Parathyroid adenoma (tissue), 2 donors: ENCODE data around the gene LHX4.

Experiments used
- H2AFZ ChIP-seq: fragments of 300-600 bp; sonication (generic); one replicate; pipeline ENCODE4 v1.7.0; 2017; ENCODE audit warnings: antibody characterized with exemption, mild to moderate bottlenecking
- H3K27ac ChIP-seq: fragments of 300-600 bp; sonication (generic); one replicate; pipeline ENCODE4 v1.7.0; 2017
- H3K27me3 ChIP-seq: fragments of 300-600 bp; sonication (generic); one replicate; pipeline ENCODE4 v1.7.0; 2017; ENCODE audit warnings: low read length; ENCODE audit not compliant: control insufficient read depth, insufficient read depth
- H3K36me3 ChIP-seq: fragments of 300-600 bp; sonication (generic); one replicate; pipeline ENCODE4 v1.7.0; 2017; ENCODE audit warnings: low read length; ENCODE audit not compliant: control insufficient read depth, insufficient read depth
- H3K4me1 ChIP-seq: fragments of 300-600 bp; sonication (generic); one replicate; pipeline ENCODE4 v1.7.0; 2017; ENCODE audit warnings: control low read depth
- H3K4me2 ChIP-seq: fragments of 300-600 bp; sonication (generic); one replicate; pipeline ENCODE4 v1.7.0; 2017; ENCODE audit warnings: low read length
- H3K4me3 ChIP-seq: fragments of 300-600 bp; sonication (generic); one replicate; pipeline ENCODE4 v1.7.0; 2017; ENCODE audit warnings: low read depth, low read length
- H3K79me2 ChIP-seq: fragments of 300-600 bp; sonication (generic); one replicate; pipeline ENCODE4 v1.7.0; 2017; ENCODE audit warnings: control low read depth
- H3K9ac ChIP-seq: fragments of 300-600 bp; sonication (generic); one replicate; pipeline ENCODE4 v1.7.0; 2017; ENCODE audit warnings: mild to moderate bottlenecking
- H3K9me3 ChIP-seq: fragments of 300-600 bp; sonication (generic); one replicate; pipeline ENCODE4 v1.7.0; 2017; ENCODE audit warnings: low read length; ENCODE audit not compliant: control insufficient read depth
- CTCF ChIP-seq: fragments of 300-600 bp; sonication (generic); IDR thresholded peaks from one replicate; pipeline ENCODE4 v1.7.0; 2017; ENCODE audit warnings: antibody characterized with exemption, mild to moderate bottlenecking
- donor health status: primary hyperparathyroidism.

The LHX4 gene

GRCh38 chr1:180244840-180245239, 14.8 kb downstream of the LHX4 start:
- TF ChIP-seq CTCF = no peak
- Histone ChIP-seq H3K9me3 (no peaks in the 10 kb centered on the region), H3K4me3 (no peak overlapping the region), H3K4me2 (no peak overlapping the region), H3K36me3 (no peaks in the 10 kb centered on the region), H3K27me3 (peaks cover under 1% of the 10 kb centered on the region), H3K4me1 (no peaks in the 10 kb centered on the region), H3K79me2 (no peaks in the 10 kb centered on the region), H3K27ac (no peak overlapping the region), H3K9ac (no peak overlapping the region), H2AFZ (no peak overlapping the region)

- no peaks in the 10 kb centered on the region for H3K79me2 ChIP-seq
- H3K36me3 ChIP-seq = no peaks in the 10 kb centered on the region
- no peak overlapping the region for H3K27ac ChIP-seq
- H3K4me2 ChIP-seq = no peak overlapping the region
- H3K9me3 ChIP-seq = no peaks in the 10 kb centered on the region
- no peaks in the 10 kb centered on the region for H3K27me3 ChIP-seq
- no peak for TF ChIP-seq CTCF
- H2AFZ ChIP-seq = no peak overlapping the region
- H3K4me1 ChIP-seq = no peaks in the 10 kb centered on the region
- H3K9ac ChIP-seq = no peak overlapping the region
- H3K4me3 ChIP-seq = no peak overlapping the region
Measured at GRCh38 chr1:180246579-180246978, 16.5 kb downstream of the LHX4 start.

DNA sequence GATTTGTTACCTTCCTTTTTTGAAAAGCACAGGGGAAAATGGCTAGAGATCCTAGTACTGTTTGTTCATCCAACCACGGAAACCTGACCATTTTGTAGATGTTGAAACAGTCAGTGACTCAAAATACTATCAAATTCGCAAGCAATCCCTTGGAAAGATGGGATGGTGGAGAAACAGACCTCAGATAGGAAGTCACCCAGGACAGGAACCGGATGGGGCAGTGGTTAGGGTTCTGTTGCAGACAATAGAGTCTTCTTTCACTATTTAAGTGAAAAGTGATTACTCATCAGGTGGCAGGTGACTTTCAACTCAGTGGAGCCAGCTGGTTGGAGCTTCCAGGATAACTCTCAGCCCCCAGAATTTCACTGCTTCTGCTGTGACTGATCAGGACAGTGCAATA, 17.0 kb downstream of the LHX4 start:
- Histone ChIP-seq H3K27me3 (no peaks in the 10 kb centered on the region), H2AFZ (no peak overlapping the region), H3K27ac (no peak overlapping the region), H3K4me2 (no peak overlapping the region), H3K9ac (no peak overlapping the region), H3K4me3 (no peak overlapping the region), H3K36me3 (no peaks in the 10 kb centered on the region), H3K9me3 (no peaks in the 10 kb centered on the region), H3K4me1 (no peaks in the 10 kb centered on the region), H3K79me2 (no peaks in the 10 kb centered on the region)
- TF ChIP-seq CTCF = no peak

DNA sequence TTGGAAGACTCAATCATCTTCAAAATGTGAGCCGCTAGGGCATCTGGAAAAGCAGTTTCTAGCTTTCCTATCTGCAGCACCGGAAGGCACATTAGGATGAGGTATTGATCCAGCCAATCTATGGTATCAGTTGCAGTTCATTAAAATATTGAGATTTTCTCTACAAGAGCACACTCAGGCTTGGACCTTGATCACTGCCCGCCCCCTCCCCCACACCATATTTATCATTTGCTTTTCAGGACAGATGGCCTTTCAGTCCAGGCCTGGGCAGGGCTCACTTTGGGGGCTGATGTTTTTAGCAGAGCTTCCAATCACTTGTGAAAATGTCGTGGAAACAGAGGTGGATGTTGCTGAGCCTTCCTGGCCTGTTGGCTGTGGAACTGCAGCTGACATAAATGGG, 17.5 kb downstream of the LHX4 start:
- Histone ChIP-seq H3K36me3 (no peaks in the 10 kb centered on the region), H3K9me3 (no peaks in the 10 kb centered on the region), H3K4me3 (no peak overlapping the region), H3K4me1 (no peaks in the 10 kb centered on the region), H2AFZ (no peak overlapping the region), H3K4me2 (no peak overlapping the region), H3K27ac (no peak overlapping the region), H3K9ac (no peak overlapping the region), H3K79me2 (no peaks in the 10 kb centered on the region), H3K27me3 (no peaks in the 10 kb centered on the region)
- TF ChIP-seq CTCF = no peak

GRCh38 chr1:180248176-180248575, 18.1 kb downstream of the LHX4 start:
- no peaks in the 10 kb centered on the region for H3K9me3 ChIP-seq
- H3K4me2 ChIP-seq = no peak overlapping the region
- H3K4me3 ChIP-seq = no peak overlapping the region
- H3K4me1 ChIP-seq = no peaks in the 10 kb centered on the region
- H3K9ac ChIP-seq = no peak overlapping the region
- no peak overlapping the region for H2AFZ ChIP-seq
- no peaks in the 10 kb centered on the region for H3K27me3 ChIP-seq
- no peaks in the 10 kb centered on the region for H3K79me2 ChIP-seq
- H3K36me3 ChIP-seq = no peaks in the 10 kb centered on the region
- H3K27ac ChIP-seq = no peak overlapping the region
- TF ChIP-seq CTCF = no peak
